GM12872 (cell line): ENCODE data around the gene STRIP1.

Experiments used
- TF ChIP-seq, protein P1 (sequence below): IDR thresholded peaks from 3 replicates; pipeline ENCODE4 v1.5.1; 2011; ENCODE audit warnings: low read depth, mild to moderate bottlenecking, low read length, moderate library complexity; ENCODE audit not compliant: insufficient read depth

Gene STRIP1

DNA sequence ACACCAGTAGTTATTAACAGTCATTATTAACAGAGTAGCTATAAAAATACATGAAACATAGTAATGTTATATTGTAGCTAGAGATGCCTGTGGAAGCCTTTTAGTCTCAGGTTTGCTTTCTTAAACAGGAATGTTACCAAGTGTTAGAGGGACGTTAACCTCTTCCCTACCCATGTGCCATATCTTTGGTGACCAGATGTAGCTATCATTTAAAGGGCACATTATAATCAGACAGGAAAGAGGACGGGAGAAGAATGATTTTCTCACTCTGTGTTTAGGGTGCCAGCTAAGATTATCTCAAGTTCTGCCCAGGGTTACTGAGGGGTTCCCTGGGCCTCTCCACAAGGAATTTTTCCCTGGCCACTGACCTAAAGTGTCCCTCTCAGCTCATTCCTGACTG is 57.0 kb downstream of the STRIP1 start:
- TF ChIP-seq, protein P1, sequence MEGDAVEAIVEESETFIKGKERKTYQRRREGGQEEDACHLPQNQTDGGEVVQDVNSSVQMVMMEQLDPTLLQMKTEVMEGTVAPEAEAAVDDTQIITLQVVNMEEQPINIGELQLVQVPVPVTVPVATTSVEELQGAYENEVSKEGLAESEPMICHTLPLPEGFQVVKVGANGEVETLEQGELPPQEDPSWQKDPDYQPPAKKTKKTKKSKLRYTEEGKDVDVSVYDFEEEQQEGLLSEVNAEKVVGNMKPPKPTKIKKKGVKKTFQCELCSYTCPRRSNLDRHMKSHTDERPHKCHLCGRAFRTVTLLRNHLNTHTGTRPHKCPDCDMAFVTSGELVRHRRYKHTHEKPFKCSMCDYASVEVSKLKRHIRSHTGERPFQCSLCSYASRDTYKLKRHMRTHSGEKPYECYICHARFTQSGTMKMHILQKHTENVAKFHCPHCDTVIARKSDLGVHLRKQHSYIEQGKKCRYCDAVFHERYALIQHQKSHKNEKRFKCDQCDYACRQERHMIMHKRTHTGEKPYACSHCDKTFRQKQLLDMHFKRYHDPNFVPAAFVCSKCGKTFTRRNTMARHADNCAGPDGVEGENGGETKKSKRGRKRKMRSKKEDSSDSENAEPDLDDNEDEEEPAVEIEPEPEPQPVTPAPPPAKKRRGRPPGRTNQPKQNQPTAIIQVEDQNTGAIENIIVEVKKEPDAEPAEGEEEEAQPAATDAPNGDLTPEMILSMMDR, result no peak

DNA sequence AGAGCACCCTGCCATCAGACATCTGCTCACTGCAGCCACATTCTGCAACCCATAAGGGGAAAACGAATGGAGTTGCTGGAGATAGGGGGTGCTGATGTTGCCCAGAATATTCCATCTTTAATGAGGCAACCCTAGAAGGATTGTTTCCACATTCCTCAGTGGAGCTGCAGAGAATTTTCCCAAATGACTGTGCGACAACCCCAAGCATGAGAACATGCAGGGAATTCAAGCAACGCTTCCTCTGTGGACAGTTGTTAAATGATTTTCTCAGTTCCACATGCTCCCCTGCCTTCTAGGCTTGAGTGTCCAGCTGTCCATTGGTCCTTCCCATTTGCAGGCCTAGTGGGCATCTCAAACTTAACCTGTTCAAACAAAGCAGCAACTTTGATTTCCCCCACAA is 57.4 kb downstream of the STRIP1 start:
- TF ChIP-seq, protein P1, result no peak

- TF ChIP-seq, protein P1, result no peak
Observed at GRCh38 chr1:110092991-110093390, 58.6 kb downstream of the STRIP1 start.

DNA sequence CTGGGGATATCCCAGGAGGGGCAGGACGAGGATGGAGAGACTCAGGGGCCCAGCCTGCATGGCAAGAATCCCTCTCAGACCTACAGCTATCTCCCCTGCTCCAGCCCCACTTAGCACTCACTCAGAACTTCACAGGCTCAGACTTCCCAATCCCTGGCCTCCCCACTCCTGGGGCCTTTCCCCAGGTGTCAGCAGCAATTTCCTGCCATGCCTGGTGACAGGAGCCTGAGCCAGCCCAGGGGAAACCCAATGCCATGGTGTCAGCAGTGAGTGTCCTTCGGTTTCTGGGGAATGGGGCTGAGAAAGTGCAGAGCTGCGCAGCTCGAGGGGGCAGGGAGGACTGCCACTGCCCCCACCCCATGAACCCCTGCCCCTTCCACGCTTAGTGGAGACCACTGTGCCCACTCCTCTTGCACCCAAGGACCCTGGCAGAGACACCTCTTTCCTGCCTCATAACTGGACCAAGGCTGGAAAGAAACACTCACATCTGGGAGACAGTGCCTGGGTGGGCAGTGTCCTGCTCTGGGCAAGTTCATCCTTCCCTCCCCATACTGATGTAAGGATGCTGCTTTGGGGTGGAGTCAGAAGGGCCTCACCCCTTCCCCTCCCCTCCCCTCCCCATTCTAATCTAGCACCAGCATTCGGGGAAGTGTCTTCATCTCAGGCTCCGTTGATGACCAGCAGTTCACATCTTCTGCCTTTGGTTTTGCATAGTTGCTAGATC is 60.7 kb downstream of the STRIP1 start:
- TF ChIP-seq, protein P1, result no peak

DNA sequence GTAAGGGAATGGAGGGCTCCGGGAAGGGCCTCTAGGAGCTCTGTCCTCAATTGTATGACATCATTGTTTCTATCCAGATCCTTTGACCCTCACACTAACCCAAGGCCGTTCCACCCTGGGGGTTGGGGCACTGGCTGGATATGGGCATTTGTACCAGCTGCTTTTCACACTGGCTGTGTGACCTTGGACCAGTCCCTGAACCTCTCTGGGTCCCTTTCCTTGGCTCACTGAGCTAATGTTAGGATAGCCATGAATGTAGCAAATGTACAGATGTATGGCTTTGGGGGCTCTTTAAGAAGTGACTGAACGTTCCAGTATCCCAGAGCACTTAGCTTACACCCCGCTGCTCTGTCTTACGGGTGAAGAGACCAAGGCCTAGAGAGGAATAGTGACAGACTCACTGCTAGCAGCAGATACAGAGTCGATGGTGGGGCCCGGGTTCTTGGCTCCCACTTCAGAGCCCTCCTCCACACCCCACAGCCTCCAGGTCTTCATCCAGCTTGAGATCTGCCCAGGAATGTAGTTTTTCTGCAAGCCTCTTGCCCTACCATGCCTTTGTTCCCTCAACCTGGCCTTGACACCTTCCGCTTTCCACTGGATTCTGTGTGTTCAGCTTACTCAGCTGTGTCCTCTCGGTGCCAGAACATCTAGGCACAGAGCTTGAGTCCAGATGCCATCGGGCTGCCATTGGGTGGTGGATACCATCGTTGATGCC is 63.2 kb downstream of the STRIP1 start:
- TF ChIP-seq, protein P1, result no peak

GRCh38 chr1:110098222-110099026 is 64.0 kb downstream of the STRIP1 start:
- TF ChIP-seq, protein P1, result no peak

- TF ChIP-seq, protein P1, result no peak
Observed at GRCh38 chr1:110100335-110100734, 65.9 kb downstream of the STRIP1 start.
